22Rv1 (cell line): ENCODE results near the gene WWOX.

ENCODE experiments used
- ZFX ChIP-seq: fragments of 450-650 bp; IDR thresholded peaks from 2 replicates; pipeline ENCODE4 v1.6.1; 2017; ENCODE audit warnings: antibody characterized with exemption, borderline replicate concordance
- TF ChIP-seq, protein P1 (sequence below): fragments of 450-650 bp; IDR thresholded peaks from 2 replicates; pipeline ENCODE4 v1.5.1; 2017; ENCODE audit warnings: mild to moderate bottlenecking

GRCh38 chr16:78396673-78397072 lies 297.2 kb downstream of the WWOX start:
- TF ChIP-seq, protein P1, sequence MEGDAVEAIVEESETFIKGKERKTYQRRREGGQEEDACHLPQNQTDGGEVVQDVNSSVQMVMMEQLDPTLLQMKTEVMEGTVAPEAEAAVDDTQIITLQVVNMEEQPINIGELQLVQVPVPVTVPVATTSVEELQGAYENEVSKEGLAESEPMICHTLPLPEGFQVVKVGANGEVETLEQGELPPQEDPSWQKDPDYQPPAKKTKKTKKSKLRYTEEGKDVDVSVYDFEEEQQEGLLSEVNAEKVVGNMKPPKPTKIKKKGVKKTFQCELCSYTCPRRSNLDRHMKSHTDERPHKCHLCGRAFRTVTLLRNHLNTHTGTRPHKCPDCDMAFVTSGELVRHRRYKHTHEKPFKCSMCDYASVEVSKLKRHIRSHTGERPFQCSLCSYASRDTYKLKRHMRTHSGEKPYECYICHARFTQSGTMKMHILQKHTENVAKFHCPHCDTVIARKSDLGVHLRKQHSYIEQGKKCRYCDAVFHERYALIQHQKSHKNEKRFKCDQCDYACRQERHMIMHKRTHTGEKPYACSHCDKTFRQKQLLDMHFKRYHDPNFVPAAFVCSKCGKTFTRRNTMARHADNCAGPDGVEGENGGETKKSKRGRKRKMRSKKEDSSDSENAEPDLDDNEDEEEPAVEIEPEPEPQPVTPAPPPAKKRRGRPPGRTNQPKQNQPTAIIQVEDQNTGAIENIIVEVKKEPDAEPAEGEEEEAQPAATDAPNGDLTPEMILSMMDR = no peak
- TF ChIP-seq ZFX = no peak
